OCI-LY7 (cell line): ENCODE measurements around the gene AGPAT2. TPM values are rescaled to one million over a fixed set of nuclear protein-coding genes. Genes with fewer than 3 reads are reported as not detected.

Source experiments
- BruUV-seq: library from RNA; stranded (reverse); fragments of 400-500 nt; replicated peaks from 2 replicates; lab custom pipeline; 2021; lab: Mats Ljungman, UMichigan
- CTCF ChIA-PET: fragments of 300-600 bp; sonication (Branson Sonifier 250); formaldehyde crosslinking; loops from one replicate; lab custom pipeline; 2022; ENCODE audit warnings: antibody characterized with exemption; ENCODE audit not compliant: unreplicated experiment; lab: Charles Lee
- POLR2A ChIA-PET: fragments of 300-600 bp; sonication (Branson Sonifier 250); formaldehyde crosslinking; loops from one replicate; lab custom pipeline; 2022; ENCODE audit warnings: antibody characterized with exemption; lab: Charles Lee
- DNase-seq: peaks from one replicate; pipeline ENCODE4 v3.0.0-alpha.2; 2015; ENCODE audit warnings: low spot score
- H2AFZ ChIP-seq: fragments of 200-600 bp; sonication (generic), shearing (Covaris generic); 2 replicates; pipeline ENCODE4 v1.6.1; 2014; ENCODE audit warnings: mild to moderate bottlenecking, antibody characterized with exemption, low read length, moderate library complexity
- H3K27ac ChIP-seq: fragments of 200-600 bp; sonication (generic); 2 replicates; pipeline ENCODE4 v1.5.1; 2014; ENCODE audit warnings: mixed run types, low read depth, mild to moderate bottlenecking, moderate library complexity, low read length, inconsistent platforms; ENCODE audit not compliant: poor library complexity, severe bottlenecking
- H3K36me3 ChIP-seq: fragments of 200-600 bp; sonication (generic); 2 replicates; pipeline ENCODE4 v1.6.1; 2014; ENCODE audit warnings: mild to moderate bottlenecking, antibody characterized with exemption, low read length, moderate library complexity, mixed read lengths; ENCODE audit not compliant: insufficient read depth
- H3K4me1 ChIP-seq: fragments of 200-600 bp; sonication (generic); 2 replicates; pipeline ENCODE4 v1.5.1; 2014; ENCODE audit warnings: mild to moderate bottlenecking, low read length; ENCODE audit not compliant: insufficient read depth, poor library complexity, severe bottlenecking
- H3K4me2 ChIP-seq: fragments of 200-600 bp; sonication (generic); 2 replicates; pipeline ENCODE4 v1.6.1; 2014; ENCODE audit warnings: mild to moderate bottlenecking, low read length
- H3K4me3 ChIP-seq: fragments of 200-600 bp; sonication (generic); 2 replicates; pipeline ENCODE4 v1.5.1; 2014; ENCODE audit warnings: mild to moderate bottlenecking, low read depth, low read length; ENCODE audit not compliant: poor library complexity, severe bottlenecking
- H3K79me2 ChIP-seq: fragments of 200-600 bp; sonication (generic); 2 replicates; pipeline ENCODE4 v1.6.1; 2016; ENCODE audit warnings: low read depth, mild to moderate bottlenecking, low read length, moderate library complexity, mixed read lengths; ENCODE audit not compliant: insufficient read depth
- H3K9me2 ChIP-seq: fragments of 200-600 bp; sonication (generic); 2 replicates; pipeline ENCODE4 v1.6.1; 2016; ENCODE audit warnings: mild to moderate bottlenecking, low read length, mixed read lengths; ENCODE audit not compliant: insufficient read depth
- H3K9me3 ChIP-seq: fragments of 200-600 bp; sonication (generic); 2 replicates; pipeline ENCODE4 v1.6.1; 2014; ENCODE audit warnings: mild to moderate bottlenecking, mixed run types, low read length, mixed read lengths
- H4K20me1 ChIP-seq: fragments of 200-600 bp; sonication (generic); 2 replicates; pipeline ENCODE4 v1.6.1; 2014; ENCODE audit warnings: mild to moderate bottlenecking, antibody characterized with exemption, low read length, moderate library complexity, mixed read lengths; ENCODE audit not compliant: insufficient read depth
- CTCF ChIP-seq: fragments of 200-600 bp; sonication (generic); conservative IDR thresholded peaks from 2 replicates; pipeline ENCODE4 v1.5.1; 2014; ENCODE audit warnings: mild to moderate bottlenecking, antibody characterized with exemption, low read length, moderate library complexity, mixed read lengths
- EZH2phosphoT487 ChIP-seq: fragments of 200-600 bp; sonication (generic); IDR thresholded peaks from 2 replicates; pipeline ENCODE4 v1.6.1; 2018; ENCODE audit warnings: low read depth, borderline replicate concordance, mild to moderate bottlenecking, mixed run types, antibody characterized with exemption, low read length, moderate library complexity, mixed read lengths
- intact Hi-C: fragments of 100-400 bp; cut with micrococcal nuclease; formaldehyde crosslinking; loops from one replicate; pipeline ENCODE4 v1.10.0; 2022; ENCODE audit not compliant: unreplicated experiment
- total RNA-seq, 2 experiments: library from RNA; depleted of rRNA in 1 of 2; stranded (reverse); fragments of >200 nt in 1 of 2; shearing (Covaris generic) in 1 of 2; gene quantifications; 2 replicates each; pipeline ENCODE4 v1.2.3, GENCODE V29; 2014 to 2022

AGPAT2 gene
- total RNA-seq, 2 experiments from 2014 or later = 18.3 to 20.8 TPM

GRCh38 chr9:136682710-136683109, 4.5 kb downstream of the AGPAT2 start:
- H3K4me3 ChIP-seq = no peak overlapping the region
- H3K79me2 ChIP-seq = no peaks in the 10 kb centered on the region
- POLR2A ChIA-PET = no interaction called here
- no peak overlapping the region for H3K27ac ChIP-seq
- BruUV-seq = no TSS peak
- no peaks in the 10 kb centered on the region; the same call in 1 of the 2 replicates for H4K20me1 ChIP-seq
- no peak overlapping the region for H3K4me2 ChIP-seq
- H3K9me2 ChIP-seq = no peaks in the 10 kb centered on the region
- no peaks in the 10 kb centered on the region for H3K36me3 ChIP-seq
- DNase-seq = no peak
- intact Hi-C loops = no loop called here
- H2AFZ ChIP-seq = no peak overlapping the region
- H3K9me3 ChIP-seq = no peaks in the 10 kb centered on the region
- TF ChIP-seq EZH2phosphoT487 = no peak
- no peak for TF ChIP-seq CTCF
- CTCF ChIA-PET = no interaction called here
- peaks cover 12% of the 10 kb centered on the region for H3K4me1 ChIP-seq

GRCh38 chr9:136681945-136682699, 5.1 kb downstream of the AGPAT2 start:
- Histone ChIP-seq H3K9me3 (no peaks in the 10 kb centered on the region), H3K36me3 (no peaks in the 10 kb centered on the region), H3K4me3 (no peak overlapping the region), H3K9me2 (no peaks in the 10 kb centered on the region), H3K27ac (no peak overlapping the region), H4K20me1 (no peaks in the 10 kb centered on the region; the same call in 1 of the 2 replicates), H3K79me2 (no peaks in the 10 kb centered on the region), H3K4me1 (peaks cover 9% of the 10 kb centered on the region), H3K4me2 (no peak overlapping the region), H2AFZ (no peak overlapping the region)
- no TSS peak for BruUV-seq
- ChIA-PET POLR2A (no interaction called here), CTCF (interaction anchor here (0.6 kb wide), 1 partner anchor 10 kb away, joined by 9 read pairs; no protein-coding TSS in a partner anchor)
- no peak for DNase-seq
- intact Hi-C loops = no loop called here
- no peak for TF ChIP-seq EZH2phosphoT487
- TF ChIP-seq CTCF = no peak

- BruUV-seq = no TSS peak
- CTCF ChIA-PET = no interaction called here
- POLR2A ChIA-PET = no interaction called here
- Histone ChIP-seq H3K27ac (no peak overlapping the region), H3K9me3 (no peaks in the 10 kb centered on the region), H3K4me2 (no peak overlapping the region), H3K9me2 (no peaks in the 10 kb centered on the region), H3K4me1 (peaks cover 4% of the 10 kb centered on the region), H3K4me3 (no peak overlapping the region), H2AFZ (no peak overlapping the region), H3K36me3 (no peaks in the 10 kb centered on the region), H4K20me1 (no peaks in the 10 kb centered on the region; the same call in 1 of the 2 replicates), H3K79me2 (no peaks in the 10 kb centered on the region)
- DNase-seq = no peak
- intact Hi-C loops = no loop called here
- no peak for TF ChIP-seq CTCF
- TF ChIP-seq EZH2phosphoT487 = no peak
Measured at GRCh38 chr9:136681029-136681428, 6.2 kb downstream of the AGPAT2 start.
